OCI-LY1 (cell line): ENCODE measurements around the gene SKP1.

ENCODE experiments used
- H2AFZ ChIP-seq: fragments of 200-600 bp; sonication (generic), shearing (Covaris generic); 2 replicates; pipeline ENCODE4 v1.6.0; 2014; ENCODE audit warnings: antibody characterized with exemption, mild to moderate bottlenecking, low read length
- H3F3A ChIP-seq: fragments of 200-600 bp; sonication (generic), shearing (Covaris generic); 2 replicates; pipeline ENCODE4 v1.6.0; 2014; ENCODE audit warnings: mild to moderate bottlenecking, antibody characterized with exemption, low read length, moderate library complexity; ENCODE audit not compliant: insufficient read depth
- H3K27ac ChIP-seq: fragments of 200-600 bp; sonication (generic); 2 replicates; pipeline ENCODE4 v1.5.1; 2014; ENCODE audit warnings: low read length, mixed run types, mild to moderate bottlenecking, low read depth; ENCODE audit not compliant: poor library complexity, severe bottlenecking
- H3K27me3 ChIP-seq: fragments of 200-600 bp; sonication (generic); 2 replicates; pipeline ENCODE4 v1.6.0; 2014; ENCODE audit warnings: antibody characterized with exemption, mild to moderate bottlenecking, low read length, moderate library complexity; ENCODE audit not compliant: insufficient read depth
- H3K36me3 ChIP-seq: fragments of 200-600 bp; sonication (generic); 2 replicates; pipeline ENCODE4 v1.6.1; 2014; ENCODE audit warnings: mild to moderate bottlenecking, antibody characterized with exemption, low read length, moderate library complexity, mixed read lengths; ENCODE audit not compliant: insufficient read depth
- H3K4me1 ChIP-seq: fragments of 200-600 bp; sonication (generic); 2 replicates; pipeline ENCODE4 v1.5.1; 2014; ENCODE audit warnings: mild to moderate bottlenecking, low read length, moderate library complexity; ENCODE audit not compliant: insufficient read depth, severe bottlenecking
- H3K4me2 ChIP-seq: fragments of 200-600 bp; sonication (generic), shearing (Covaris generic); 2 replicates; pipeline ENCODE4 v1.6.1; 2014; ENCODE audit warnings: low read length
- H3K4me3 ChIP-seq: fragments of 200-600 bp; sonication (generic); 2 replicates; pipeline ENCODE4 v1.5.1; 2014; ENCODE audit warnings: low read length, low read depth, mild to moderate bottlenecking, mixed read lengths; ENCODE audit not compliant: poor library complexity, severe bottlenecking
- H3K79me2 ChIP-seq: fragments of 200-600 bp; shearing (Covaris generic); 2 replicates; pipeline ENCODE4 v1.6.1; 2016; ENCODE audit warnings: mixed run types, low read length, mixed read lengths; ENCODE audit not compliant: insufficient read depth
- H3K9ac ChIP-seq: fragments of 200-600 bp; sonication (generic), shearing (Covaris generic); 2 replicates; pipeline ENCODE4 v1.6.1; 2014; ENCODE audit warnings: mild to moderate bottlenecking, low read length, mixed read lengths
- H3K9me2 ChIP-seq: fragments of 200-600 bp; sonication (generic), shearing (Covaris generic); 2 replicates; pipeline ENCODE4 v1.6.1; 2014; ENCODE audit warnings: low read depth, mild to moderate bottlenecking, low read length, mixed read lengths
- H3K9me3 ChIP-seq: fragments of 200-600 bp; shearing (Covaris generic); 2 replicates; pipeline ENCODE4 v1.6.1; 2014; ENCODE audit warnings: low read length, mixed read lengths
- H4K20me1 ChIP-seq: fragments of 200-600 bp; sonication (generic), shearing (Covaris generic); 2 replicates; pipeline ENCODE4 v1.6.0; 2016; ENCODE audit warnings: mild to moderate bottlenecking, low read length; ENCODE audit not compliant: insufficient read depth
- CTCF ChIP-seq: fragments of 200-600 bp; sonication (generic), shearing (Covaris generic); IDR thresholded peaks from 2 replicates; pipeline ENCODE4 v1.5.1; 2017; ENCODE audit warnings: mild to moderate bottlenecking, antibody characterized with exemption, low read length, moderate library complexity, mixed read lengths
- EZH2 ChIP-seq: fragments of 200-600 bp; sonication (generic), shearing (Covaris generic); IDR thresholded peaks from 2 replicates; pipeline ENCODE4 v1.8.0; 2017; ENCODE audit warnings: borderline replicate concordance, mixed run types, mild to moderate bottlenecking, antibody characterized with exemption, low read length, moderate library complexity, mixed read lengths

The SKP1 gene

GRCh38 chr5:134110382-134110781, 66.4 kb downstream of the SKP1 start:
- H3K4me3 ChIP-seq: no peak overlapping the region
- H3K9me3 ChIP-seq: no peaks in the 10 kb centered on the region
- H3F3A ChIP-seq: no peaks in the 10 kb centered on the region
- no peaks in the 10 kb centered on the region for H4K20me1 ChIP-seq
- no peaks in the 10 kb centered on the region for H3K36me3 ChIP-seq
- H2AFZ ChIP-seq: no peak overlapping the region
- H3K9ac ChIP-seq: no peak overlapping the region
- no peaks in the 10 kb centered on the region for H3K9me2 ChIP-seq
- no peak overlapping the region for H3K4me2 ChIP-seq
- 0 out of 2 replicates have a peak, but pooled peaks cover under 1% of the 10 kb centered on the region for H3K27me3 ChIP-seq
- H3K27ac ChIP-seq: no peak overlapping the region
- TF ChIP-seq EZH2 (no peak), CTCF (no peak)
- H3K4me1 ChIP-seq: peaks cover 6% of the 10 kb centered on the region
- no peaks in the 10 kb centered on the region for H3K79me2 ChIP-seq

- no peaks in the 10 kb centered on the region for H3K79me2 ChIP-seq
- no peak overlapping the region for H3K4me2 ChIP-seq
- no peaks in the 10 kb centered on the region for H3K9me3 ChIP-seq
- no peaks in the 10 kb centered on the region for H3K4me1 ChIP-seq
- no peaks in the 10 kb centered on the region for H3K9me2 ChIP-seq
- H3K9ac ChIP-seq: no peak overlapping the region
- TF ChIP-seq EZH2 (no peak), CTCF (no peak)
- no peaks in the 10 kb centered on the region for H3K36me3 ChIP-seq
- no peak overlapping the region for H3K27ac ChIP-seq
- 0 out of 2 replicates have a peak, but pooled peaks cover 8% of the 10 kb centered on the region for H3K27me3 ChIP-seq
- H4K20me1 ChIP-seq: no peaks in the 10 kb centered on the region
- H3F3A ChIP-seq: no peaks in the 10 kb centered on the region
- no peak overlapping the region for H2AFZ ChIP-seq
- H3K4me3 ChIP-seq: no peak overlapping the region
These were observed 69.0 kb downstream of the SKP1 start for GRCh38 chr5:134107779-134108178.

- Histone ChIP-seq H3K4me2 (no peak overlapping the region), H4K20me1 (no peaks in the 10 kb centered on the region), H3K27me3 (0 out of 2 replicates have a peak, but pooled peaks cover 8% of the 10 kb centered on the region), H3K4me1 (no peaks in the 10 kb centered on the region), H3K4me3 (no peak overlapping the region), H3K36me3 (no peaks in the 10 kb centered on the region), H3F3A (no peaks in the 10 kb centered on the region), H3K9me2 (no peaks in the 10 kb centered on the region), H3K79me2 (no peaks in the 10 kb centered on the region), H3K9ac (no peak overlapping the region), H2AFZ (no peak overlapping the region), H3K9me3 (no peaks in the 10 kb centered on the region), H3K27ac (no peak overlapping the region)
- no peak for TF ChIP-seq CTCF
- no peak for TF ChIP-seq EZH2
These were observed 69.6 kb downstream of the SKP1 start for GRCh38 chr5:134106991-134107701.
